GM19463 (cell line): ENCODE data around the gene ZNF33B.
"Not testable (repeated sequence)": the region's sequence is repeated elsewhere in the genome, so short reads cannot be mapped to it uniquely, and the experiment has no call there.

ENCODE experiments used
- ATAC-seq: cut with Tn5 transposase; IDR thresholded peaks from one replicate; pipeline ENCODE4 v1.9.1; 2021; ENCODE audit warnings: mild to moderate bottlenecking, moderate library complexity; ENCODE audit not compliant: unreplicated experiment

Gene ZNF33B

DNA sequence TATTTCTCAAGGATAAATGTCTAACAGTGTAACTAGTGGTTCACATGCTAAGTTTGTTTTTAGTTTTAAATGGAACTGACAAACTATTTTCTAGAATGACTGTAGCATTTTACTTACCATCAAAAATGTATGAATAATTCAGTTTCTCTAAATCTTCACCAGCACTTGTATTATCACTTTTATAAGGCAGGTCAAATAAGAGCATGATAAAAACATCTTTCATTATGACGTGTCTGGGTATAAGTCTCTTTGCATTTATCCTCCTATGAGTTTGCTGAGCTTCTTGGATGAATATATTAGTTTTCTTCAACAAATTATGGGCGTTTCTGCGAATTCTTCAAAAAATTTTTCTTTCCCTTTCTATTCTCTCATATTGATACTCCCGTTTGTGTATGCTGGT, 19.9 kb downstream of the ZNF33B start:
- ATAC-seq = no peak

DNA sequence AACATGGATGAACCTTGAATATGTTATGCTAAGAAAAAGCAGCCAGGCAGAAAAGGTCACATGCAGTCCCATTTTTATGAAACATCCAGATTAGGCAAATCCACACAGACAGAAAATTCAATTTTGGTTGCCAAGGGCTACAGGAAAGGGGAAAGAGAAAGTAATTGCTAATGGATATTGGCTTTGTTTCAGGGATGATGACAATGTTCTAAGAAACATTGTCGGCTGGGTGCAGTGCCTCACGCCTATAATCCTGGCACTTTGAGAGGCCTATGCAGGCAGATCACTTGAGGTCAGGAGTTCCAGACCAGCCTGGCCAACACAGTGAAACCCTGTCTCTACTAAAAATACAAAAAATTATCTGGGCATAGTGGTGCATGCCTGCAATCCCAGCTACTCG, 23.0 kb downstream of the ZNF33B start:
- no peak for ATAC-seq

DNA sequence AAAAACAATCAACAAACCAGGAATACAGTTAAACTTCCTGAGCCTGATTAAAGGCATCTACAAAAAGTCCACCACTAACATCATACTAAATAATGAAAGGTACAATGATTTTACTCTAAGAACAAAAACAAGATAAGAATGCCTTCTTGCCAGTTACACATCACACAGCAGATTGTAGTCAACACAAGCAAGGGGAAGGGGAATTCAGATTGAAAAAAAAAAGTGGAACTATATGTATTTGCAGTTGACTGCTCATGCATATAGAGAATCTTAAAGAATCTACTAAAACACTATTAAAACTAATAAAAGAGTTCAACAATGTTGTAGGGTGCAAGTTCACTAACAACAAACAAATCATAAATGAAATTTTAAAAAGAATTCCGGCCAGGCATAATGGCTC, 28.5 kb downstream of the ZNF33B start:
- ATAC-seq = no peak

DNA sequence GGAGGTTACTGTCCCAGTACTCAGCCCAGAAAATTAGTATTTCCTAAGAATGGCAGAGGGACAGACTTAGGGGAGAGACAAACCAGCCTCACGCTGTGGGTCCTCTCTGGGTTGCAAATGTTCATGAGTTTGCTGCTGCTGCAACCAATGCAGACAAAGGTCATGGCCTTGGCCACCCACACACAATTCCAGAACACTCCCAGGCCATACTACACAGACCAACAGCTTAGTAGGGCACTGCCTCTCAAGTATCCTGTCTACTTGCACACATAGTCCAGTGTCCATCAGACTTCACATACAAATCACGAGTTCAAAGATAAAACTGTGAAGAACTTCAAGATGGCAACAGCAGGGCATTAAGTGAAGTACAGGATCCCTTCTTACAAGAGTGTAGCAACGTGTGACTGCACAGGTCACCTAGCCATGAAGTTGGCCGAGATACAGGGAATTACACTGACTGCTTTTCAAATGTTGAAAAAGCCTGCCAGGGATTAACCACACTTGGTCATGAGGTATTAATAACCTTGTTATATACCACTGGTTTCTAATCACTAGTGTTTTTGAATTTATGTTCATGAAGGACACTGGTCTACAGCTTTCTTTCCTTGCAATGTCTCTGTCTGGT, 40.0 kb downstream of the ZNF33B start:
- ATAC-seq = no peak

DNA sequence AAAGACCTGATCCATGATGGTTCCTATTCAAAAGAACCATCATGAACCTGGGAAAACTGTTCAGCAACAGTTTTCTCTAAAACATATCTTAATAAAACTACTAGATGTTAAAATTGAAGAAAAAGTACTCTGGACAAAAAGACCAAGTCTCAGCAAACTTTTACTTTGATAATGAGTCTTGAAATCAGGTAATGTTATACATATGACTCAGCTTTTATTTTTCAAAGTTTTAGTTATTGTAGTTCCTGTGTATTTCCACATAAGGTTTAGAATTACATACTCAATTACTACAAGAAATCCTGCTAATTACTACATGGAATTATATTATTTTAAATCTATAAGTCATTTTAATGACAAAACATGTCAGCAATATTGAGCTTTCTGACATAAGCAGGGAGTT, 42.2 kb downstream of the ZNF33B start:
- ATAC-seq = no peak

DNA sequence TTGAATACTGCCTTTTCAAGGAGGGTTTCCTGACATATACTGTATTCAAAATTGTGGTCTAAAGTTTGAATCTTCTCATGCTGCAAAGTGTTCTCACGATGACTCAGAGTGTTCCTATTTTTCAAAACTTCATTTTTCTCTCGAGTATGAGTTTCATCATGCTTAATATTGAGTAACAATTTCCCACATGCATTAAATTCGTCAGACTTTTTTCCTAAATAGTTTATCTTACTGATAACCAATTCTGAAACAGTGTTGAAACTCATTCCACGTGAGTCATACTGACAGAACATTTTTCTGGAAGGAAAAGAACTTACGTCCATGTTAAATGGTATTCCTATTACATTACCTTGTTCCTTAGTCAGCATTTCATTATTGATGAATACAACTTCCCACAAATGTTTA, 44.1 kb downstream of the ZNF33B start:
- ATAC-seq = no peak

DNA sequence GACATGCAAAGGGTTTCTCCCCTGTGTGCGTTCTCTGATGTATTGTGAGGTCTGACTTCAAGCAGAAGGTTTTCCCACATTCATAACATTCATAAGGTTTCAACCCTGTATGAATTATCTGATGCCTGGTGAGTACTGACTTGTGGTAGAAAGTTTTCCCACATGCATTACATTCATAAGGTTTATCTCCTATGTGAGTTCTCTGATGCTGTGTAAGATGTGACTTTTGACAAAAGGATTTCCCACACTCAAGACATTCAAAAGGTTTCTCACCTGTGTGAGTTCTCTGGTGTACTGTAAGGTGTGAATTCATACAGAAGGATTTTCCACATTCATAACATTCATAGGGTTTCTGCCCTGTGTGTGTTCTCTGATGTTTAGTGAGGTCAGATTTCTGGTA, 45.1 kb downstream of the ZNF33B start:
- no peak for ATAC-seq

DNA sequence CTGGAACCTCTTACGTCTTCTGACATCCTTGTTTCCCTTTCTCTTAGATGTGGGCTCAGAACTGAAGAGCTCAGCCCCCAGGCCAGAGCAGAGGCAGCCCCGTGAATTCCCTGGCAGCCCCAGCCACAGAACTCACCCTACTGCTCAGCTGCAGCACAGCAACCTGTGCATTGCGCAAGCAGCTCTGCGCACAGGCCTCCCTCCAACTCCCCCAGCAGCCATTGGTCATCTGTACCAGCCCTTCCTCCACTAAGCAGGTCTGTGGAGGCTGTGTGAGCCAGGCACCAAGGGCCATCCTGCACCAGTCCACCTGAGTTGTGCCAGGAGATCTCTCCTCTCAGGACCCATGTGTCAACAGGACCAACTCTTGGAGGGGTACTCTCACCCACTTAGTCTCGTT, 54.5 kb downstream of the ZNF33B start:
- no peak for ATAC-seq

DNA sequence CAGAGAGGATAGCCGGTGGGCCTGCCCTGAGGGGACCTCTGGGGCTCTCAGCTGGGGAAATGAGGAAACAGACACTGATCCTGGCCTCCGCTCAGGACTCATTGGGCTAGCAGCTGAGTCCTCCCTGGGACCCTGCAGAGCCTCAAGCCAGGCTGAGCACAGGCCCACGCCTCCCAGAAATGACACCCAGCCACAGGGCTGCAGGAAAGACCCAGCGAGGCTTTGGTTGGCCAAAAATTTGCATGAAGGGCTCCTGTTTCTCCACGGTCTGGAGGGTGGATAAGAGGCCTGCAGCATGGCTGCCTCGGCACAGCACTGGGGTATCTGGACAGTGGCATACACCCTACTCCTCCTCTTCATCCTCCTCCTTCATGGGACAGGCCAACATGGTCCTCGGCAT, 60.4 kb downstream of the ZNF33B start:
- ATAC-seq = no peak

DNA sequence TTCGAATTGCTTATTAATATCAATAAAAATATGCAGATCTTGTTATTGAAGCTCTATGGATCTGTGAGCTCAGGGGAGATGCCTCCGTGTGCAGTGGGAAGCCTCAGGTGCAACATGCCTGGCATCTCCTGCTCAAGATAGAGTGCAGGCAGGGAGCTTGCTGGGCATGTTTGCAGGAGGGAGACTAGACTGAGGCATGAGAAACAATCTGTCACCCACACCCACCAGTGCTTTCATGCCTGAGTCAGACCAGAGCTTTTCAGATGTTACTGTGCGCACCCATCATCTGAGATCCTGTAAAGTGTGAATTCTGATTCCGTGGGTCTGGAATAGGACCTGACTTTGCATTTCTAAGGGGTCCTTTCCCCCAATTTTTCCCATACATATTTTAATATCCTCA, 62.0 kb downstream of the ZNF33B start:
- ATAC-seq = no peak

DNA sequence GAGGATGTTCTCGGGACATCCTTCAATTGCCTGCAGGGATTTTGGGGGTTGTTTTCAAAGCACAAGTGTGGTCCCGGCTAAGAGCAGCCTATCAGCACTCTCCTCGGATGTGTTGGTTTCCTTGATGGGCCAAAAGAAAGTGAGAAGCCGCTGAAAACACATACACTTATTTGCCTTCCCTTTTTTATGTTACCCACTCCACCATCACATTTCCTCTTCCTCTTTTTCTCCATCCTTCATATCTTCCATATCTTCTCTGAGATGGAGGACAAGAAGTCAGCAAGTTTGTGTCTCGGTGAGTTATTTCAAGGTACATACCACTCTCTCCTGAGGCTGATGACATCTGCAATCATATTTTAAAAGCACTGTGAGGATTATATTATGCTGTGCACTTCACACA, 64.0 kb downstream of the ZNF33B start:
- ATAC-seq = no peak

DNA sequence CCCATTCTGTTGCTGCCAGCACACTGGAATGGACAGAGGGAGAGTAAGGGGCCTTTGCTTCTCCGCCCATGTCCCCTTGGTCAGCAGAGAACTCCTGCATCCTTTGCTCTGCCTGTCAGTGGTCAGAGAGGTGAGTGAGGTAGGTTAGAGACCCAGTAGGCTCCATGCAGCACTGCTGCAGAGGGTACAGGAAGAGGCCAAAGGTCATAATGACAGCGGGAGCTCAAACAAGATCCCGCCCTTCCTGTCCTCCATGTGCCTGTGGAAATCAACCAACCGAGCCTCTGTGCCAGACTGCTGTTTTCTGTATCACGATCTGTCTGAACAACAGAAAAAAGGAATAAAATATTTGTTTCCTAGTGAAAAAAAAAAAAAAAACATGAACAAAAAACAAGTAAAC, 81.4 kb downstream of the ZNF33B start:
- no peak for ATAC-seq

DNA sequence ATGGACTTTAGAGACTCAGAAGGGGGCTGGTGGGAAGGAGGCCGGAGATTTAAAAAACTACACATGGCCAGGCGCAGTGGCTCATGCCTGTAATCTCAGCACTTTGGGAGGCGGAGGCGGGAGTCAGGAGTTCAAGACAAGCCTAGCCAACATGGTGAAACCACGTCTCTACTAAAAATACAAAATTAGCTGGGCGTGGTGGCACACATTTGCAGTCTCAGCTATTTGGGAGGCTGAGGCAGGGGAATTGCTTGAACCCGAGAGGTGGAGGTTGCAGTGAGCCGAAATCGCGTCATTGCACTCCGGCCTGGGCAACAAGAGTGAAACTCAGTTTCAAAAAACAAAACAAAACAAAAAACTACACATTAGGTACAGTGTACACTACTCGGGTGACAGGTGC, 84.8 kb downstream of the ZNF33B start:
- not testable (repeated sequence) for ATAC-seq

DNA sequence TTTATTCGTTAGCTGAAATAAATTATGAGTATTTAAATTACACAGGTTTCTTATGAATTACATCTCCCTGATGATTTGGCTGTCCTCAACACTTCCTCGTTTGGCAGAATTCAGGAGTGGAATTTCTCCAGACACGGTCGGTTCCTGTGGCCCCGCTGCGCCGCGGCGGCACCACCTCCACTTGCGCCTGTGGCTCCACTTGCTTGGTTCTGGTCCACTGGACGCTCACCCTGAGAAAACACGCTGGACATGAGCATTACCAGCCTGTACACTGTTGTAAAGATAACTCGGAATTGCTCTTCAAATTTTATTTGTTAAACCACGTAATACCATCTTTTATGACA, 85.3 kb downstream of the ZNF33B start:
- peak; percentile 18 for ATAC-seq

DNA sequence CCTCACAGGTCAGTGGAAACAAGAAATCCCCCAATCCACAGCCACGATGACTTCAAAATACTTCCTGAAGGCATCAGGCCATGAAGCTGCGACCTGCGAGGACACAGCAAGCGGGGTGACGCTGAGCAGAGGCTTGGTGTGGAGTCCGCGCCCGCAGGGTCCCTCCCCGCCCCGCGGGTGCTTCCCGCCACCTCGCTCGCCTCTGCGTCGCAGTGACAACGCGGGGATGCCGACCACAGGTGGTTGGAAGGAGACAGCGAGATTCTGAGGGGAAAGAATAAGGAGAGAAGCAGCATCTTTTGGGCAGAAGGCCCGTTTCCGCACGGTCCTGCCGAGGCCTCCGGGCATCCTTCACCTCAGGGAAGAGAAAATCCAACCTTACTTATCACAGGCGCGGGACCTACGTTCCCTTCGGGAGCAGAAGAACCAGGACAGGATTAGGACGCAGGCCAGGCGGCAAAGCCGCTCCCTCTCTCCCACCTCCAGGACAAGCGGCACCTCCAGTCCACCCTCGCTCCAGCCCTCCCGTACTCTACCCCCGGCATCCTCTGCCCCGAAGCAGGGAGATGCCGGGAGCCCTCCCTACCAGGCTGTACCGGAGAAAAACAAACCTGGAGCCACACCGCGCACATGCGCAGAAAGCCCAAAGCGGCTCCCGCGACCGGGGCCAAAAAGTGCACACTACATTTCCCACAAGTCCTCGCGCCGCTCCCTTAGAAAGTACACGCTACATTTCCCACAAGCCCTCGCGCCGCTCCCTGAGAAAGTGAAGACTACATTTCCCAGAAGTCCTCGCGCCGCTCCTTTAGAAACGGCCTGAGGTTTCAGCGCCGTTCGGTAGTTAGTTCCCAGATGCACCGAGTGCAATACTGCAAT, 85.9 kb downstream of the ZNF33B start:
- peak; percentile 89 for ATAC-seq

DNA sequence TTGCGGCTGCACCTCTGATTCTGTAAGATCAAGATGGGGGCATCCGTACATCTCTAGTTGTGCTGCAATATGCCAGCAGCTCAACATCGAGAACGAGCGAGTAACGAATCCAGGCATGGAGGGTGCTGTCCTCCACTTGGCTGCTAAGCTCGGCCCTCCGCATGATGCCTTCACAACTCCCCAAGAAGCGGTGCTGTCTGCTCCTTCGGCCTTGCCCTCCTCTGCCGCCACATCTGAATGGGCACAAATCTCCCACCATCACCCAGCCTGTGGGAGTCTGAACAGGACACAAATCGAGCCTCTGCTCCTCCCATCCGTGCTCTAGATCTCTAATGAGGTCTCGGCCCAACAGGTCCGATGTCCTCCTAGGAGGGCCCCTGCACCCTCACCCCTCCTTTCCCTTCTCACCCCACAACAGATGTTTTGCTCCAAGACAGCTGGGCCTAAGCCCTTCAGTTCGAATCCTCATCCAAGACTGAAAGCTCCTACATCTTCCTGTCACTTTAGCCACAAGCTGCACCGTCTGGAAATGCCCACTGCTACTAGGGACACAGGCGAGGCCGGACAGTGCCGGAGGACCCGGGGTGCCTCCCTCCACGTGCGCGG, 86.7 kb downstream of the ZNF33B start:
- no peak for ATAC-seq

DNA sequence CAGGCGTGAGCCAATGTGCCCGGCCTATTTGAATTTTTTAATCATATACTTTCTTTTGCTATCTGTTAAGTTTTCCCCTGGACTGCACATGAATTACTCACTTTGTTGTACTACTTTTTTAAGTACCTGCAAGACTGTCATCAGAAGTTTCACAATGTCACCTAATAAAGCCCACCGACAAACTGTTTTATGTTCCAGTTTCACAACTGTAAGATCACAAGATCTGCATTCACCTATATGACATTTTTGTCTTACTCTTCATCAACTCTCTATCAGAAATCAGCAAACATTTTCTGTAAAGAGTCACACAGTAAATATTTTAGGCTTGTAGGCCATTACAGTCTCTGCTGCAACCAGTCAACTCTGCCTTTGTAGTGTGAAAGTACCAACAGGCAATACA, 88.5 kb downstream of the ZNF33B start:
- ATAC-seq = no peak

DNA sequence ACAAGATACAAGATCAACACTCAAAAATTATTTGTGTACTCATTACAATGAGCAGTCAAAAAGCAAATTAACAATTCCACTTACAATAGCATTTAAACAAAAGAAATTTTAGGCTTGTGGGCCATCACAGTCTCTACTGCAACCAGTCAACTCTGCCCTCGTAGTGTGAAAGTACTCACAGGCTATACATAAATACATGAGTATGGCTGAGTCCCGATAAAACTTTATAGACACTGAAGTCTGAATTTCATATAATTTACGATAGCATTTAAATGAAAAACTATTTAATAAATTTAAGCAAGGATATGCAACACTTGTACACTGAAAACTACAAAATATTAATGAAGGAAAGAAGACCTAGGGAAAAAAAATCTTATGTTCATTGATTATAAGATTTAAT, 90.1 kb downstream of the ZNF33B start:
- ATAC-seq = no peak

DNA sequence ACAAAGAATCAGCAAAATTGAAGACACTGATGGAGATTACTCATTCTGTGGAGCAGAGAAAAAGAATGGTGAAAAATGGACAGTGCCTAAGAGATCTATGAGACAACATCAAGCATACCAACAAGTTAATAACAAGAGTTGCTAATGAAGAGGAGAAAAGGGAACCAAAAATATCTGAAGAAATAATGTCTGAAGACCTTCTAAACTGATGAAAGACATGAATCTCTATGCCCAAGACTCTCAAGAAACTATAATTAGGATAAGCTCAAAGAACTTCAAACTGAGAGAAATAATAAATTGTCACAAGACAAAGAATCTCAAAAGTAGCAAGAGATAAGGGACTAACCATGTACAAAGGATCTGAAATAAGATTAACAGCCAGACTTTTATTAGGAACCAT, 93.4 kb downstream of the ZNF33B start:
- ATAC-seq = no peak

DNA sequence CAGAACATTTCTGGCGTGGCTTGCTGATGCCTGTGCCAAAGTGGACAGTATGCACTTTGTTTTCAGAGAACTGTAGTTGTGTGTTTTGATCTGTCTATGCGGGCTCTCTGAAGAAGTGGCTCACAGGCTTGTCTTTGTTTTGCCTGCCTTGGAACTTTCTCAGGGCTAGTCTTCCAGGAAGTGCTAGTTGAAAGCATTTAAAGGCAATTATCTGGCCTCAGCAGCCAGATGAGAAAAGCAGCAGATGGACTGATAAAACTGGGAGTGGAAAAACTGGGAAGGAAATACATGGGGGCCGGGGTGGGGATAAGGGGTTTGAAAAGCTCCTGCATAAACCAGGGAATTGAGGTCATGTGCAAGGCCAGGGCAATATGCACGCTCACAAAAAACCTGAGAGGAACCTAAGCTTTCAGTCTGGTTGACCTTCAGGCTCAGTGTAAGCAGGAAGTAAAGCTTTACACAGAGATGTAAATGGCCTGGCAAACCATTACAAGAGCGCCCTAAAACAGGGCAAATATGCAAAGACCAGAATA, 94.5 kb downstream of the ZNF33B start:
- no peak for ATAC-seq
